ENCODE results near the gene BICDL1. TPM values are rescaled to one million over a fixed set of nuclear protein-coding genes. Genes with fewer than 3 reads are reported as not detected.

BICDL1 gene
- total and polyA plus RNA-seq, 2 experiments from 2014 or later: not detected

DNA sequence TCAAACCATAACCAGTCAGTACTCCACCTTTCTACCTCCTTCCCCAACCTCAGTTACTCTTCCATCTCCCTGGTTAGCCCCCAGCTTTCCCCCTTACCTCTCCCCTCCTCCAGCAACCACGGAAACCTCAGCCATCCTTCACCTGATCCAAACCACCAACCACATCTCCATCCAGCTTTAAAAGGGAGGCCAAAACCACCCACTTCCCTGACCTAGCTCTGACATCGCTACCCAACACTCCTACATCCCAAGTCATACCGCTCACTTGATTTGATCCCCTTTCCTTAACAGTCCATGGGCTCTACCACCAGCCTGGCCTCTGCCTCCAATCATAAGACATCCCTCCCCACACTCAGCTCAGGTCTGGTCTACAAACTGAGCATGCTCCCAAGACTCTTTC lies 126.0 kb downstream of the BICDL1 start:
- H3K9ac ChIP-seq: peak overlapping the region; percentile 93
- no peaks in the 10 kb centered on the region for H3K9me3 ChIP-seq (ENCODE audit: low read depth)
- peak overlapping the region; percentile 85 for H3K4me2 ChIP-seq (ENCODE audit: unreplicated experiment)
- H3K79me2 ChIP-seq (ENCODE audit: insufficient read depth): peaks cover 74% of the 10 kb centered on the region
- H3K9me2 ChIP-seq (ENCODE audit: insufficient read depth): no peaks in the 10 kb centered on the region
- H3K4me1 ChIP-seq (ENCODE audit: insufficient read depth): peaks cover 31% of the 10 kb centered on the region
- peaks cover 27% of the 10 kb centered on the region for H3F3A ChIP-seq (ENCODE audit: insufficient read depth)
- no peak for DNase-seq
- H3K4me3 ChIP-seq: peak overlapping the region; percentile 96
- TF ChIP-seq EZH2phosphoT487 (IDR thresholded peaks at IDR 0.05; ENCODE audit: insufficient read depth, low read depth) (no peak), EZH2 (IDR thresholded peaks at IDR 0.05; ENCODE audit: insufficient read depth, poor library complexity, severe bottlenecking) (no peak)
- no peaks in the 10 kb centered on the region; the same call in 1 of the 2 replicates for H4K20me1 ChIP-seq (ENCODE audit: insufficient read depth)
- WGBS, 2 experiments (ENCODE audit: low coverage in 1 of 2, low lambda C conversion rate in 2 of 2, missing lambda C conversion rate in 2 of 2): 91 to 98% methylated on average over 3 of the region's 3 CpGs
- 0 out of 2 replicates have a peak overlapping the region, but pooled peaks have one; percentile 1 for H3K27ac ChIP-seq
- H3K27me3 ChIP-seq (replicated peaks; ENCODE audit: insufficient read depth): no peaks in the 10 kb centered on the region
- no peaks in the 10 kb centered on the region for H3K36me3 ChIP-seq (ENCODE audit: low read depth)
- H2AFZ ChIP-seq: no peak overlapping the region
- in situ Hi-C loops (cut with MboI): no loop called here

DNA sequence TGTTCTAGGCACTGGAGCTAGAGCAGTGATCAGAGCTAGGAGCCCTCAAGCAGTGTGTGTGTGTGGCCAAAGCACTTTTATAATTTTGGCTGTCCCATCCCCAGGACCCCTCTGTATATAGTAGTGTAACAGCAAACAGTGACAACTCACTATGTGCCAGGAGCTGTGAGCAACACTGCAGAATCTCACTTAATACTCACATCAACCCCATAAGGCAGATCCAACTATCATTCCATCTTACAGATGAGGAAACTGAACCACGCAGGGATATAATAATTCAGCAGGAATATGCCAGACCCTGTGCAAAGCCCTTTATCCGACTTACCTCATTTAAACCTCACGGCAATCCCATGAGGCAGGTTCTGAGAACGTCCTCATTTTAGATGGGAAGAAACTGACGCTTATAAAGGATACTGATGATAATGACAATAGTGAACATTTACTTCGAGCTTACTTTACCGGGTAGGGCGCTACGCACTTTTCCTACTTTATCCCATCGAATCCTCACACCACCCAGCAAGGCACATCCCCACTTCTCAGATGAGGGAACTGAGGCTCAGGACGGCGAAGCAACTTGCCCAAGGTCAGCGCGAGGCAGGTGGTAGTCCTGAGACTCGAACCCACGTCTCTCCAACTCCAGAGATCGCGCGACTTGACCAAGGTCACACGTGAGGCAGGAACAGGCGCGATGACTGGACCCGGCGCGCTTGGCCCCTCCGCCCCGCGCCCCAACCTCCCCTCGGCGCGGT lies 126.8 kb downstream of the BICDL1 start:
- H3K4me3 ChIP-seq: peak overlapping the region; percentile 96
- TF ChIP-seq EZH2 (IDR thresholded peaks at IDR 0.05; ENCODE audit: insufficient read depth, poor library complexity, severe bottlenecking): no peak
- peak overlapping the region; percentile 30 for H3K27ac ChIP-seq
- no peaks in the 10 kb centered on the region for H3K9me2 ChIP-seq (ENCODE audit: insufficient read depth)
- H3K9me3 ChIP-seq (ENCODE audit: low read depth): no peaks in the 10 kb centered on the region
- H3F3A ChIP-seq (ENCODE audit: insufficient read depth): peaks cover 35% of the 10 kb centered on the region
- WGBS, 2 experiments (ENCODE audit: low coverage in 1 of 2, low lambda C conversion rate in 2 of 2, missing lambda C conversion rate in 2 of 2): 5 to 6% methylated on average over 20 to 22 of the region's 31 CpGs
- peak; percentile 81 for DNase-seq
- H4K20me1 ChIP-seq (ENCODE audit: insufficient read depth): no peaks in the 10 kb centered on the region; the same call in 1 of the 2 replicates
- peak overlapping the region; percentile 93 for H3K9ac ChIP-seq
- H3K36me3 ChIP-seq (ENCODE audit: low read depth): no peaks in the 10 kb centered on the region
- in situ Hi-C loops (cut with MboI): no loop called here
- H3K4me1 ChIP-seq (ENCODE audit: insufficient read depth): peaks cover 36% of the 10 kb centered on the region
- peak overlapping the region; percentile 32; the same call in 1 of the 2 replicates for H2AFZ ChIP-seq
- peak overlapping the region; percentile 85 for H3K4me2 ChIP-seq (ENCODE audit: unreplicated experiment)
- peaks cover 69% of the 10 kb centered on the region for H3K79me2 ChIP-seq (ENCODE audit: insufficient read depth)
- no peaks in the 10 kb centered on the region for H3K27me3 ChIP-seq (replicated peaks; ENCODE audit: insufficient read depth)

DNA sequence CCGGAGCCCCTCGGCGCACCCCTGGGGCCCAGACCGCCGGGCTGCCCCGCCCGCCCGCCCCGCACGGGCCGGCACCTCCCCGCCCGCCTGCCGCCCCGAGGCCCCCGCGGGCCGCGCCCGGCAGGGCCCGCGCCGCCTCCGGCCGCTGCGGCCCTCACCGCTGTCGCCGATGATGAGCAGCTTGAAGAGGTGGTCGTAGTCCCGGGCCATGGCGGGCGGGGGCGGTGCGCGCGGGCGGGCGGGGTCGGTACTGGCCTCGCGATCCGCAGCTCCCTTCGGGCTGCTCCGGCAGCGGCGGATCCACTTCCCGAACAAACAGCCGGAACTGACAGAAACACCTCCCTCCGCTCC lies 127.4 kb downstream of the BICDL1 start, which contains the start of gene RAB35:
Gene RAB35 (minus strand): TSS at position 313 of the 351 bp plus-strand sequence. CDS start 103 bp downstream, at position 210.
- Histone ChIP-seq H3K9me3 (ENCODE audit: low read depth) (no peaks in the 10 kb centered on the region), H3K27me3 (replicated peaks; ENCODE audit: insufficient read depth) (no peaks in the 10 kb centered on the region), H3K9ac (peak within 1 kb of the TSS; percentile 93), H3K36me3 (ENCODE audit: low read depth) (no peaks in the 10 kb centered on the region), H3K4me1 (ENCODE audit: insufficient read depth) (peaks cover 36% of the 10 kb centered on the region), H3K4me3 (peak within 1 kb of the TSS; percentile 96), H4K20me1 (ENCODE audit: insufficient read depth) (no peaks in the 10 kb centered on the region; the same call in 1 of the 2 replicates), H2AFZ (peak within 1 kb of the TSS; percentile 84), H3F3A (ENCODE audit: insufficient read depth) (peaks cover 40% of the 10 kb centered on the region), H3K9me2 (ENCODE audit: insufficient read depth) (no peaks in the 10 kb centered on the region), H3K27ac (peak within 1 kb of the TSS; percentile 91), H3K79me2 (ENCODE audit: insufficient read depth) (peaks cover 63% of the 10 kb centered on the region), H3K4me2 (ENCODE audit: unreplicated experiment) (peak within 1 kb of the TSS; percentile 98)
- in situ Hi-C loops (cut with MboI): no loop called here
- WGBS, 2 experiments (ENCODE audit: low coverage in 1 of 2, low lambda C conversion rate in 2 of 2, missing lambda C conversion rate in 2 of 2): 0 to 3% methylated on average over 14 to 22 of the region's 50 CpGs
- TF ChIP-seq EZH2 (IDR thresholded peaks at IDR 0.05; ENCODE audit: insufficient read depth, poor library complexity, severe bottlenecking) (no peak), EZH2phosphoT487 (IDR thresholded peaks at IDR 0.05; ENCODE audit: insufficient read depth, low read depth) (no peak)
- no peak for DNase-seq

- H2AFZ ChIP-seq: peak overlapping the region; percentile 84
- H4K20me1 ChIP-seq (ENCODE audit: insufficient read depth): no peaks in the 10 kb centered on the region; the same call in 1 of the 2 replicates
- no peaks in the 10 kb centered on the region for H3K9me2 ChIP-seq (ENCODE audit: insufficient read depth)
- peaks cover 45% of the 10 kb centered on the region for H3F3A ChIP-seq (ENCODE audit: insufficient read depth)
- no peaks in the 10 kb centered on the region for H3K9me3 ChIP-seq (ENCODE audit: low read depth)
- H3K27me3 ChIP-seq (replicated peaks; ENCODE audit: insufficient read depth): no peaks in the 10 kb centered on the region
- WGBS, 2 experiments (ENCODE audit: low coverage in 1 of 2, low lambda C conversion rate in 2 of 2, missing lambda C conversion rate in 2 of 2): 0 to 2% methylated on average over 64 to 87 of the region's 91 CpGs
- peaks cover 36% of the 10 kb centered on the region for H3K4me1 ChIP-seq (ENCODE audit: insufficient read depth)
- in situ Hi-C loops (cut with MboI): no loop called here
- no peak for TF ChIP-seq EZH2phosphoT487 (IDR thresholded peaks at IDR 0.05; ENCODE audit: insufficient read depth, low read depth)
- no peak for TF ChIP-seq EZH2 (IDR thresholded peaks at IDR 0.05; ENCODE audit: insufficient read depth, poor library complexity, severe bottlenecking)
- H3K4me3 ChIP-seq: peak overlapping the region; percentile 96
- H3K9ac ChIP-seq: peak overlapping the region; percentile 93
- H3K79me2 ChIP-seq (ENCODE audit: insufficient read depth): peaks cover 57% of the 10 kb centered on the region
- peak; percentile 96 for DNase-seq
- peak overlapping the region; percentile 91 for H3K27ac ChIP-seq
- peak overlapping the region; percentile 98 for H3K4me2 ChIP-seq (ENCODE audit: unreplicated experiment)
- no peaks in the 10 kb centered on the region for H3K36me3 ChIP-seq (ENCODE audit: low read depth)
Measured at GRCh38 chr12:120116792-120117651, 128.0 kb downstream of the BICDL1 start.

Measured in GM23248 (cell line).